Measurements from ENCODE around the gene PDGFD. TPM values are rescaled to one million over a fixed set of nuclear protein-coding genes. Genes with fewer than 3 reads are reported as not detected.

PDGFD gene
- total RNA-seq, 3 donors from 2014 or later (not counting 1 experiment from before 2014, with no cell fraction given) = 23.2 to 41.2 (median 33.1) TPM

- DNase-seq (no peak), ATAC-seq (no peak)
- H3K27ac Mint-ChIP-seq = no peak overlapping the region
- TF ChIP-seq CTCF (IDR thresholded peaks at IDR 0.05) = no peak
- 84% methylated on average over 2 of the region's 2 CpGs for WGBS (ENCODE audit: insufficient coverage)
- no peaks in the 10 kb centered on the region for H3K36me3 ChIP-seq (ENCODE audit: control insufficient read depth, insufficient read depth, low read length)
- no peaks in the 10 kb centered on the region for H3K9me3 Mint-ChIP-seq
- no peaks in the 10 kb centered on the region for H3K27me3 ChIP-seq (ENCODE audit: control insufficient read depth, insufficient read depth, low read length)
- H3K9me3 ChIP-seq (ENCODE audit: control insufficient read depth, insufficient read depth, low read length) = no peaks in the 10 kb centered on the region
- H3K27ac ChIP-seq (ENCODE audit: low read length) = no peak overlapping the region
- H3K36me3 Mint-ChIP-seq = no peaks in the 10 kb centered on the region
- no peak overlapping the region for H3K4me3 ChIP-seq (ENCODE audit: low read length)
- H3K4me1 Mint-ChIP-seq = peaks cover 24 to 40% of the 10 kb centered on the region in 2 donors
- H3K27me3 Mint-ChIP-seq (ENCODE audit: low read depth in 2 of 2) = no peaks in the 10 kb centered on the region
- H3K4me1 ChIP-seq (ENCODE audit: control insufficient read depth, insufficient read depth, low read length) = no peaks in the 10 kb centered on the region
- intact Hi-C loops (cut with micrococcal nuclease) = no loop called here
- no peak overlapping the region for H3K4me3 Mint-ChIP-seq
Measured at GRCh38 chr11:104092744-104093143, 71.2 kb downstream of the PDGFD start.

GRCh38 chr11:104091281-104092096, 72.5 kb downstream of the PDGFD start:
- no peaks in the 10 kb centered on the region for H3K36me3 Mint-ChIP-seq
- H3K27ac Mint-ChIP-seq = no peak overlapping the region

GRCh38 chr11:104090767-104091166, 73.2 kb downstream of the PDGFD start:
- intact Hi-C loops (cut with micrococcal nuclease) = no loop called here
- H3K4me3 ChIP-seq (ENCODE audit: low read length) = no peak overlapping the region

More at GRCh38 chr11:104091281-104092096, 72.5 kb downstream of the PDGFD start:
- intact Hi-C loops (cut with micrococcal nuclease) = no loop called here
- Histone ChIP-seq H3K36me3 (ENCODE audit: control insufficient read depth, insufficient read depth, low read length) (no peaks in the 10 kb centered on the region), H3K4me3 (ENCODE audit: low read length) (no peak overlapping the region), H3K9me3 (ENCODE audit: control insufficient read depth, insufficient read depth, low read length) (no peaks in the 10 kb centered on the region), H3K27me3 (ENCODE audit: control insufficient read depth, insufficient read depth, low read length) (no peaks in the 10 kb centered on the region), H3K27ac (ENCODE audit: low read length) (no peak overlapping the region), H3K4me1 (ENCODE audit: control insufficient read depth, insufficient read depth, low read length) (no peaks in the 10 kb centered on the region)
- H3K4me1 Mint-ChIP-seq = peaks cover 16 to 31% of the 10 kb centered on the region in 2 donors
- no peak for ATAC-seq
- WGBS (ENCODE audit: insufficient coverage) = no CpG with 5 or more reads among the region's 4 CpGs
- no peak overlapping the region for H3K4me3 Mint-ChIP-seq
- no peak for TF ChIP-seq CTCF (IDR thresholded peaks at IDR 0.05)
- DNase-seq = no peak
- no peaks in the 10 kb centered on the region for H3K9me3 Mint-ChIP-seq
- H3K27me3 Mint-ChIP-seq (ENCODE audit: low read depth in 2 of 2) = no peaks in the 10 kb centered on the region

More at GRCh38 chr11:104090767-104091166, 73.2 kb downstream of the PDGFD start:
- ATAC-seq (no peak), DNase-seq (no peak)
- Mint-ChIP-seq H3K27me3 (ENCODE audit: low read depth in 2 of 2) (no peaks in the 10 kb centered on the region), H3K9me3 (no peaks in the 10 kb centered on the region), H3K4me3 (no peak overlapping the region), H3K4me1 (peaks cover 13 to 29% of the 10 kb centered on the region in 2 donors), H3K27ac (no peak overlapping the region), H3K36me3 (no peaks in the 10 kb centered on the region)
- no peak for TF ChIP-seq CTCF (IDR thresholded peaks at IDR 0.05)
- Histone ChIP-seq H3K36me3 (ENCODE audit: control insufficient read depth, insufficient read depth, low read length) (no peaks in the 10 kb centered on the region), H3K4me1 (ENCODE audit: control insufficient read depth, insufficient read depth, low read length) (no peaks in the 10 kb centered on the region), H3K27me3 (ENCODE audit: control insufficient read depth, insufficient read depth, low read length) (no peaks in the 10 kb centered on the region), H3K9me3 (ENCODE audit: control insufficient read depth, insufficient read depth, low read length) (no peaks in the 10 kb centered on the region), H3K27ac (ENCODE audit: low read length) (no peak overlapping the region)
- 90% methylated on average over 3 of the region's 3 CpGs for WGBS (ENCODE audit: insufficient coverage)

Measured in natural killer cell (primary cell).